GM13977 (cell line): ENCODE results near the gene PKP4.

Source experiments
- DNase-seq: peaks from one replicate; pipeline ENCODE4 v3.0.0; 2012; ENCODE audit warnings: low spot score
- in situ Hi-C: fragments of 300-500 bp; cut with MboI; formaldehyde crosslinking; loops from one replicate; pipeline ENCODE4 v1.12.0; 2022; ENCODE audit warnings: low sequenced_read_pairs, low pct_unique_long_range_greater_than_20kb, mixed read lengths, inconsistent platforms; ENCODE audit not compliant: unreplicated experiment
- TF ChIP-seq, protein P1 (sequence below): IDR thresholded peaks from 2 replicates; pipeline ENCODE4 v1.5.1; 2012; ENCODE audit warnings: mild to moderate bottlenecking, control low read depth; ENCODE audit not compliant: insufficient read depth; ENCODE audit errors: extremely low read depth, missing control alignments

PKP4 gene

GRCh38 chr2:158667586-158667985 lies 210.8 kb downstream of the PKP4 start:
- no peak for DNase-seq
- TF ChIP-seq, protein P1, sequence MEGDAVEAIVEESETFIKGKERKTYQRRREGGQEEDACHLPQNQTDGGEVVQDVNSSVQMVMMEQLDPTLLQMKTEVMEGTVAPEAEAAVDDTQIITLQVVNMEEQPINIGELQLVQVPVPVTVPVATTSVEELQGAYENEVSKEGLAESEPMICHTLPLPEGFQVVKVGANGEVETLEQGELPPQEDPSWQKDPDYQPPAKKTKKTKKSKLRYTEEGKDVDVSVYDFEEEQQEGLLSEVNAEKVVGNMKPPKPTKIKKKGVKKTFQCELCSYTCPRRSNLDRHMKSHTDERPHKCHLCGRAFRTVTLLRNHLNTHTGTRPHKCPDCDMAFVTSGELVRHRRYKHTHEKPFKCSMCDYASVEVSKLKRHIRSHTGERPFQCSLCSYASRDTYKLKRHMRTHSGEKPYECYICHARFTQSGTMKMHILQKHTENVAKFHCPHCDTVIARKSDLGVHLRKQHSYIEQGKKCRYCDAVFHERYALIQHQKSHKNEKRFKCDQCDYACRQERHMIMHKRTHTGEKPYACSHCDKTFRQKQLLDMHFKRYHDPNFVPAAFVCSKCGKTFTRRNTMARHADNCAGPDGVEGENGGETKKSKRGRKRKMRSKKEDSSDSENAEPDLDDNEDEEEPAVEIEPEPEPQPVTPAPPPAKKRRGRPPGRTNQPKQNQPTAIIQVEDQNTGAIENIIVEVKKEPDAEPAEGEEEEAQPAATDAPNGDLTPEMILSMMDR = no peak
- in situ Hi-C loops = no loop called here

DNA sequence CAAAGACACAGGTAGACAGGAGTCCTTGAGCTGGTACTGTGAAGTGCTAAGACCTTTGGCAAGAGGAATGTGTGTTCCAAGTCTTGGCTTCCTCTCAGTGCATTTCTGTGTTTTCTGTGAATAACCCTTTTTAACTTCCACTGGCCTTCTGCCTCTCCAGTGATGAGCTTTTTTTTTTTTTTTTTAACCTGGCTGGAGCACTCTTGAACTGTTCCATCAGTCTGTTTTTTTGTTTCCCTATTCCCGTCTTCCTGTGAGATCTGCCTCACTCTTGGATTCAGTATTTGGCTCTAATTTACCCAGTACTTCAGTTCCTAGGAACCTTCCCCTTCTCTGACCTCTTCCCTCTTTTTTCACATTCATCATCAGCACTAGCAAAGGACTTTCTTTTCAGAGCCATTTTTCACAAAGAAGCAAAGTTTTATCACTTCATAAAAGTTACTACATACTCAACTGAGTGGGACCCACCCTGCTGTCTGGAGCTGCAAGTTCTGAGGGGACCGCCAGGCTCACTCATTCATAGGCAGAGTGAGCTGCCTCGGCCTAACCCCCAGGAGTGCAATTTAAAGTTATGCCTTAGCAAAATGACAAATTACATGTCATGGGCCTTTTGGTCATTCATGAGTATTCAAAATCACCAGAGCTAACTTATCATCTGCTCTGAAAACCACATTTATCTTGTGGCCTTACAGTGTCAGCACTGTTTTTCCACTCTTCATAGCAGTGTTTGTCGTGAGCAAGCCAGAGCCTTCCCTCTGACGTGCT lies 211.4 kb downstream of the PKP4 start:
- in situ Hi-C loops = no loop called here
- TF ChIP-seq, protein P1 = no peak
- DNase-seq = no peak

GRCh38 chr2:158670292-158670691 lies 213.5 kb downstream of the PKP4 start:
- TF ChIP-seq, protein P1 = no peak
- DNase-seq = no peak
- in situ Hi-C loops = no loop called here

DNA sequence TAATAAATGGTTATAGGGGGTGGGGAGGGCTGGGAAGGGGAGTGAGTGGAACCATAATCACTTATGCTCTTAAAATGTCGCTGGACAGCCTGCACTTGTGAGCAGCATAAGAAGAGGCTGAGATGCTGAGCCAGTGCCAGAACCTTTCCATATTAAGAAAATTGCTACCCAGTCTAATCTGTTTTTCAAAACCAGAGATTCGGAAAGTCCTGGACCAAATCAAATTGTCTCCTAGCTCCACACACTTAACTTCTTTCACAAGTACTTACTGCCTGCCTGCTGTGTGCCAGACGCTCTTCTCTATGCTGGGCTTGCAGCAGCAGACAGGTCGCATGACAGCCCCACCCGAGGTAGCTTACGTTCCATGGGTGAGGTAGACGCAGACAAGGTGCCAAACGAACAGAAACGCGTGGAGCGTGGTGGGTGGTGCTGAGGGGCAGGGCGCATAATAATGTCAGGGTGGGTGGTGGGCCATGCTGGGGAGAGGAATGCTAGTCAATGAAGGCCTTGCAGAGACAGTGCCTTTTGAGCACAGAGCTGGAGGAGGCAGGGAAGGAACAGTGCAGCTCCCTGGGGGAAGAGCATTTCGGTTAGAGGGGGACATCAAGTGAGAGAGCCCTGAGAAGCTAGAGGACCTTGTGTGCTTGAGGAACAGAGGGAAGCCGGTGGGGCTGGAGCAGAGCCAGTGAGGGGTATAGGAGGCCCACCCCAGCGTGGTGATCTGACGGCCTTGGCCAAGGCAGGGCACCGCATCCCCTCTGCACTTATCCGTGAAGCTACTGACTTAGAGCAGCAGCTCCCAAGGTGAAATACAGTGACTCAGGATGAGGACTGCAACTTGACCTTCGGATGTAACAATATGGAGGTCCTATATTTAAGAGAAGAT lies 214.9 kb downstream of the PKP4 start:
- in situ Hi-C loops = no loop called here
- TF ChIP-seq, protein P1 = no peak
- DNase-seq = no peak

DNA sequence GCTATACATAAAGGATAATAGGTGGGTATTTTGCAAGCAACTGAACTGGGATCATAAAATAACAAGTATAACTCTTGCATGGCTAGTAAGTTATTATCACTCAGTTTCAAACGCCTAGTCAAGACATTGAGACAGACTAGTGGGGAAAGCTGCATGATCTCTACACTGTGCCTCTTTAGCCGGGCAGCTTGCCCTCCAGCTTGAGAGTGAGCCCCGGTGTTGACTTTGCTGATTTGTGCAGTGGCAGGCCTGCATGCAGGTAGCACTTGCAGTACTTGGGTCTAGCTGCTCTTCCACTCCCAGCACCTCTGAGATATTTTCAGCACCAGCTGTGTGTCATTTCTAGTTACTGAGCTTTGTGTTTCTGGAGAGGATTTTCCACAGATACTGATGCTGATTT lies 219.5 kb downstream of the PKP4 start:
- in situ Hi-C loops = no loop called here
- DNase-seq = no peak
- TF ChIP-seq, protein P1 = no peak

- DNase-seq = no peak
- in situ Hi-C loops = no loop called here
- TF ChIP-seq, protein P1 = no peak
These were observed 219.9 kb downstream of the PKP4 start for GRCh38 chr2:158676696-158677095.
